ENCODE data around the gene CHD9.
"Not testable (repeated sequence)": the region's sequence is repeated elsewhere in the genome, so short reads cannot be mapped to it uniquely, and the experiment has no call there.

CHD9 gene

DNA sequence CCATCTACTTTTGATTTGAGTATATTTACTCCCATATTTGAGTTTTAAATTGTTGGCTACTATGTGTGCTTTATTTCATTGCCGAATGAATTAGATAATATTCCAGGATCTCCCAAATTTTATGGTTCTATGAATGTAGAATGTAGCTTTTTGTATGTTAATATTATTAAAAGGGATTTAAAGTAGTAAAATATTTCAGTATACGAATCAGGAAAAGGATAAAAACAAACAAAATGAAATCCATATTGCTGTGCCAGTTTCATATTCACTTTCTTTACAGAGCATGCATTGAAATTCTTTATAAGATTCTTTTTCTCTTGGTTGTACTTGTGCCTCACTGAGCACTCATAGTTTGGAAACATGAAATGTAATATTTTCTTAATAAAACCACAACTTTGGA lies 155.1 kb downstream of the CHD9 start:
- no peak for DNase-seq

- DNase-seq: no peak
Measured at GRCh38 chr16:53211253-53211652, 156.5 kb downstream of the CHD9 start.

GRCh38 chr16:53212893-53213223 lies 158.1 kb downstream of the CHD9 start:
- no peak for DNase-seq

DNA sequence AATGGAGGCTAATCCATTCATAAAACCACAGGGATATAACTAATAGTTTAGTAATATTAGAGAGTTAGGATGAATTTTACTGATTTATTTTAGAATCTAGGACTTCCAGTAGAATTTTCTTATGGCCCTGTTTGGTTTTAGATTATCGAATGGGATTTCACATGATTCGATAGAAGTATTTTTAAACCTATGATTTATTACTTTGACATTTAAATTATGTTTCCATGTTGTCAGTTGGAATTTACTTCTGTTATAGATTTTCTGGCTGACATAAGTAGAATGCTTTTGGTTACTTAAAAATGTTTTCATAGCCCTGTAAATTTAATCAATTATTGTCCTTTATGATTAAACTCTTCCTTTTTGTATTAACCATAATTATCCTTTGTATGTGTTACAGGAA lies 158.8 kb downstream of the CHD9 start:
- DNase-seq: no peak

- DNase-seq: no peak
Measured at GRCh38 chr16:53216798-53217197, 162.0 kb downstream of the CHD9 start.

- no peak for DNase-seq
Measured at GRCh38 chr16:53219371-53219770, 164.6 kb downstream of the CHD9 start.

GRCh38 chr16:53219795-53220454 lies 165.1 kb downstream of the CHD9 start:
- DNase-seq: no peak

DNA sequence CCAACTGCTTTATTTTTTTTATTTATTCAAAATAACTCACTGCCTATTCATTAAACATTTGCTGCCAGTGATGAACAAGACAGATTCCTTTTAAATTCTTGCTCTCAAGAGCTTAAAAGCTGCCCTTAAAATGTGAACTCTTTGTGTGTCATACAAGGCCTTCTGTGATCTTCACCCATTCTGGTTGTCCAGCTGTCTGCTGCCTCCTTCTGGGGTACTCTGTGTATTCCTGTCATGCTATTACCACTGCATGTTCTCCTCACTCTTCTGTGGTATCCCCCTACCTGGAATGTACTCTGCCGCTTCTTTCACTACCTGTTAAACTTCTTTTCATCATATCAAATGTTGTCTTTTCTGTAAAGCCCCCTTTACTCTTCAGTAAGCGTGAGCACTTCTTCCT lies 165.8 kb downstream of the CHD9 start:
- DNase-seq: no peak

- no peak for DNase-seq
Measured at GRCh38 chr16:53224951-53225533, 170.3 kb downstream of the CHD9 start.

DNA sequence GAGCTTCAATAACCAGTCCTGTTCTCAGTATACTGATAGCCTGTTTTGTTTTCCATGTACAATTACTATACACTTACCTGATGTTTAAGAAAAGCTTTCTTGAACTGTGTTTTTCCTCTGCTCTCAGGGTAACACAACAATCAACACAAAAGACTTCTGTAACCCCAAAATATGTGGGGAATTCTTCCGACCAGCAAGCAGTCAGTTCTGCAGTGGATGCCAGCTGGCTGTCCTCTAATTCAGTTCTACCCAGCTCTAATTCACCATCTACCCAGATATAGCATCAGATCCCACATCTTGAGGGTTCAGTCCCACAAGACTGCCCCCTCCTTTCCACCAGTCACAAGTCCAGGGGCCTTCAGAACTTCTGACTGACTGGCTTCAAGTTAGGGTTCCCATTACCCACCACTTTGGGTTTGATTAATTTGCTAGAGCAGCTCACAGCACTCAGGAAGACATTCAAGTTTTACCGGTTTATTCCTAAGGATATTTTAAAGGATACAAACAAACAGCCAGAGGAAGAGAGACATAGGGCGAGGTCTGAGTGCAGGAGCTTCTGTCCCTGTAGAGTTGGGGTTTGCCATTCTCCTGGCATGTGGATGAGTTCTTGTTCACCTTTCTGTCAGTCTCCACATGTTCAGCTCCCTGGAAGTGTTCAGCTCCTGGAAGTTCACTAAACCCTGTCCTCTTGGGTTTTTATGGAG lies 178.2 kb downstream of the CHD9 start:
- DNase-seq: no peak

- DNase-seq: no peak
Measured at GRCh38 chr16:53234836-53235235, 180.0 kb downstream of the CHD9 start.

DNA sequence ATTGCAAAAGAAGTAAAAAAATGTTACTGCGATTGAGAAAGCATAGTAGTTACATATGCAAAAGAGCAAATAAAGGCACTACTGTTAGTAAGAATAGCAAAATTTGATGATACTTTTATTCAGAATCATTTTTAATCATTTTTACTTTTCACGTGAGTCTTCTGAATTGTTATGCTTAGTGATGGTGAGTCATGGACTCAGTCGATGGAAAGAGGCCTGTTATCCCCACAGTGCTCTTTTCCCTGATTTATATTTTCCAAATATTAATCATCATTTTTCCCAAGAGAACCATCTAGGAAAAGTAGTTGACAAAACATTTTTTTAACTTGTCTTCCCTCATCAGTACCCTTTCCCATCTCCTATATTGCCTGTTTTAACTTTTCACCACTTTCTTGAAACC lies 181.1 kb downstream of the CHD9 start:
- DNase-seq: no peak

DNA sequence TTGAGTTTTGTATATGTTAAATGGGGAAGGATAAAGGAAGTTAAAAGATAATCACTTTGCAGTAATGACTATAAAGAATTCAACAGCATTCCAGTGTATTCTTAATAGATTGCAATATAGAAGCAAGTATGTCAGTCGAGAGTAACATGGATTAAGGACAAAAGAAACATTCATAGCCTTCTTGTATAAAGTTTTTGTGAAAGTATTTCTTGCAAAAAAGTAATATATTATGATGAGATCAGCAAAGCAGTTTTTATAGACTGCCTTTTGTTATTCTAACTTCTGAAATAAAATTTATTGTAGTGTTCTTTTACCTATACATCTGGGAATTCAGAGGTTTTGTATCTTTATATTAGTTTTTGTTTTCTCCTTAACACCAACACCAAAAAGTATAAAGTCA lies 194.5 kb downstream of the CHD9 start:
- no peak for DNase-seq

DNA sequence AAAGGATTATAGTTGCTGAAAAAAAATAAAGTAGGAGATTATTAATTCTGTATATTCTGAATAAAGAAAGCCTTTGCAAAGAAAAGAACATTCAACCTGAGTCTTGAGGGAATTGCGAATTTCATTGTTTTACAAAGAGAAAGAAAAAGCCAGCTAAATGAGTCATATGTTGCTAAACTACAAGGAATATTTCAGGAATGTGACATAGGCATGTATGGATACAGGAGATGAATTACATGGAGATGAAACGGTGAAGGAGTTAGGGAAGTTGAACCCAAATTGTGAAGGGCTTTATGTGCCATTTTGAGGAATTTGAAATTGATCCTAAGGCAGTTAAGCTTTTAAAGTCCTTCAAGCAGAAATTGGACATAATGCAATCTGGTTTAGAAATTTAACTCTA lies 202.2 kb downstream of the CHD9 start:
- DNase-seq: no peak

- DNase-seq: no peak
Measured at GRCh38 chr16:53258809-53259208, 204.0 kb downstream of the CHD9 start.

- DNase-seq: no peak
Measured at GRCh38 chr16:53261276-53261675, 206.5 kb downstream of the CHD9 start.

- DNase-seq: no peak
Measured at GRCh38 chr16:53262645-53263044, 207.9 kb downstream of the CHD9 start.

GRCh38 chr16:53266156-53266555 lies 211.4 kb downstream of the CHD9 start:
- DNase-seq: no peak

- DNase-seq: not testable (repeated sequence)
Measured at GRCh38 chr16:53278498-53278897, 223.7 kb downstream of the CHD9 start.

GRCh38 chr16:53281280-53281679 lies 226.5 kb downstream of the CHD9 start:
- no peak for DNase-seq

- DNase-seq: no peak
Measured at GRCh38 chr16:53281859-53282258, 227.1 kb downstream of the CHD9 start.

DNA sequence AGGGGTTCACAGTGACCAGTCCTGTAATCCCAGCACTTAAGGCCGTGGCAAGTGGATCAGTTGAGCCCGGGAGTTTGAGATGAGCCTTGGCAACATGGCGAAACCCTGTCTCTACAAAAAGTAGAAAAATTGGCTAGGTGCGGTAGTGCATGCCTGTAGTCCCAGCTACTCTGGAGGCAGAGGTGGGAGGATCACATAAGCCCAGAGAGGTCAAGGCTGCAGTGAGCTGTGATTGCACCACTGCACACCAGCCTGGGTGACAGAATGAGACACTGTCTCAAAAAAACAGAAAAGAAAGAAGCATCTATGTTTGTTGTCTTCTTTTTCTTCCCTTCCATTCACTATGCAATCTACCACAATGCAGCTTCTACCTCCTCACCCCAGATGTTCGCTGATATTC lies 227.5 kb downstream of the CHD9 start:
- no peak for DNase-seq

DNA sequence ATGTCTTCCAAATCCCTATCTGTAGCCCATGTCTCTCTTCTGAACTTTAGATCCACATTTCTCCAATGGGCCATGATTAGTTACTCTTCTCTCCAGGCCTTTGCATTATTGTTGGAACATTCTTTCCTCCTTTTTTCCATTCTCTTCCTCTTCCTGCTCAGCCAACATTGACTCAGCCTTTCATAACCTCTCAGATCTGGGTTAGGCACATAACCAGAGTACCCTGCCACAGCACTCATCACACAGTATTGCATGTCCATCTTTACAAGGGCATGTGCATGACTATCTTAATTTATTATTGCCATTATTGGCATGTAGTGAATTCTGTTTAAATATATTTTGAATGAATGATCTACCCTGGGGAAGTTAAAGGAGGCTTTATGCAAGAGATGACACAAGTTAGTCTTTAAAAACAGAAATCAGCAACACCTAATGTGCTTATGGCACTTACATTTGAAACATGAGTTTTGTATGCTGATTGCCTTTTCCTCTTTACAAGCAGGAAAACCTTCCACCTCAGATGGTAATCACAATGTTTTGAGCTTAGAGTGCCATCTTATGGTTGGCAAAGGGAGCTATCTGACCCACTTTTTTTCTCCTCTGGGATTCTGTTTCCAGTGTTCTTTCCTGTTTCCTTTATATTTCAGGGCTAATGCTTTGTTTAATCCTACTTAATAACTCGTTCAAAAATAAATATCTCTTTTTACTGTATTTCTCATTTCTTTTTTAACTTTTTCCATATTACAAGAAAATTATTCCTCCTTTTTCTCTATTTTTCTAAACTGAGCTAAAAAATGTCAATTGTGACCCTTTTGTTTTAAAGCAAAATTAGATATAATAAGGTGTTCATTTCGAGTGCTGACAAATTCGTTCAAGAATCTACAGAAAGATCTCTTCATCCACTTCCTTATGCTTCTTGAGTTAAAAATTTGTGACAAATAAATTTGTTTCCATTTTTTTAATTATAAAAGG lies 228.5 kb downstream of the CHD9 start:
- no peak for DNase-seq
